ENCODE measurements around the gene GOLGA5. TPM values are rescaled to one million over a fixed set of nuclear protein-coding genes. Genes with fewer than 3 reads are reported as not detected.

Gene GOLGA5
- total and polyA plus RNA-seq, 2 donors (not counting 1 experiment from before 2014, with no cell fraction given) = 13.3 to 23.1 TPM

DNA sequence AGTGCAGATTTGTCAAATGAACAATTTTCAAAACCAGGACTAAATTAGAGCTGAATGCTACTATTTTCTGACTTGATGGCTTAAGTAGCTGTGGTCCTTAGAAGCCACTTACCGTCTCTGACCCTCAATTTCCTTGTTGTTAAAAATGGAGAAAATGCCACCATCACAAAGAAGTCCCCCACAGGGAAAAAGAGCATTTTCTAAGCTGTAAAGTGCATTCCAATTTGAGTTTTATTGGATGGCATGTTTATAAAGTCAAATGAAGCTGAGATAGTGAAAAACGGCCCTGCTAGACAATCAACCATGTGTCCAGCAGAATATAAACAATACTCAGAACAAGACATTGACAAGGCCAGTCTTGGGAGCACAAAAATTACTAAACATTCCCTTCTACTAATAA is 53.6 kb downstream of the GOLGA5 start:
- H2AFZ ChIP-seq (ENCODE audit: insufficient read depth, low read depth, low read length, poor library complexity, severe bottlenecking) = no peak overlapping the region
- WGBS (ENCODE audit: insufficient coverage) = 80% methylated on average over 1 of the region's 2 CpGs
- DNase-seq (no peak), ATAC-seq (ENCODE audit: low read depth) (no peak)
- peaks cover 0 to 6% (median 0%) of the 10 kb centered on the region in 3 donors for H3K9me3 ChIP-seq (ENCODE audit: control extremely low read depth in 1 of 3, control insufficient read depth in 2 of 3, insufficient read depth in 1 of 3, low read length in 2 of 3)
- no peak overlapping the region for H3K27ac ChIP-seq (ENCODE audit: low read length in 2 of 2)
- no peak for TF ChIP-seq EZH2 (IDR thresholded peaks at IDR 0.05; ENCODE audit: borderline replicate concordance, insufficient read depth, low read depth, low read length, poor library complexity, severe bottlenecking)
- TF ChIP-seq, protein P1, sequence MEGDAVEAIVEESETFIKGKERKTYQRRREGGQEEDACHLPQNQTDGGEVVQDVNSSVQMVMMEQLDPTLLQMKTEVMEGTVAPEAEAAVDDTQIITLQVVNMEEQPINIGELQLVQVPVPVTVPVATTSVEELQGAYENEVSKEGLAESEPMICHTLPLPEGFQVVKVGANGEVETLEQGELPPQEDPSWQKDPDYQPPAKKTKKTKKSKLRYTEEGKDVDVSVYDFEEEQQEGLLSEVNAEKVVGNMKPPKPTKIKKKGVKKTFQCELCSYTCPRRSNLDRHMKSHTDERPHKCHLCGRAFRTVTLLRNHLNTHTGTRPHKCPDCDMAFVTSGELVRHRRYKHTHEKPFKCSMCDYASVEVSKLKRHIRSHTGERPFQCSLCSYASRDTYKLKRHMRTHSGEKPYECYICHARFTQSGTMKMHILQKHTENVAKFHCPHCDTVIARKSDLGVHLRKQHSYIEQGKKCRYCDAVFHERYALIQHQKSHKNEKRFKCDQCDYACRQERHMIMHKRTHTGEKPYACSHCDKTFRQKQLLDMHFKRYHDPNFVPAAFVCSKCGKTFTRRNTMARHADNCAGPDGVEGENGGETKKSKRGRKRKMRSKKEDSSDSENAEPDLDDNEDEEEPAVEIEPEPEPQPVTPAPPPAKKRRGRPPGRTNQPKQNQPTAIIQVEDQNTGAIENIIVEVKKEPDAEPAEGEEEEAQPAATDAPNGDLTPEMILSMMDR (IDR thresholded peaks at IDR 0.05) = no peak
- peaks cover 4% of the 10 kb centered on the region for H3K27me3 Mint-ChIP-seq
- H3K4me1 ChIP-seq (ENCODE audit: control insufficient read depth in 2 of 2, insufficient read depth in 2 of 2, low read length in 2 of 2) = peaks cover 6 to 7% of the 10 kb centered on the region in 2 donors
- H3K9me3 Mint-ChIP-seq (ENCODE audit: insufficient read depth) = peaks cover 5% of the 10 kb centered on the region
- no peak overlapping the region for H3K9ac ChIP-seq (ENCODE audit: low read length)
- no peak overlapping the region for H3K4me3 ChIP-seq (ENCODE audit: control extremely low read depth in 1 of 5, extremely low read depth in 1 of 5, insufficient read depth in 1 of 5, low read depth in 2 of 5, low read length in 4 of 5)
- no peak overlapping the region for H3K4me3 Mint-ChIP-seq
- H3K79me2 ChIP-seq (ENCODE audit: control insufficient read depth, insufficient read depth, low read length) = no peaks in the 10 kb centered on the region
- ChIA-PET CTCF (interaction anchor here (0.7 kb wide), 1 partner anchor 561 kb away, joined by 3 read pairs; no protein-coding TSS in a partner anchor), POLR2A (no interaction called here)
- H3K4me2 ChIP-seq (replicated peaks; ENCODE audit: low read depth, low read length, poor library complexity, severe bottlenecking) = no peak overlapping the region
- H3K27me3 ChIP-seq (replicated peaks in 1 of 4; ENCODE audit: control extremely low read depth in 1 of 4, control insufficient read depth in 3 of 4, insufficient read depth in 4 of 4, low read length in 3 of 4) = no peaks in the 10 kb centered on the region
- peaks cover 20% of the 10 kb centered on the region for H3K4me1 Mint-ChIP-seq
- H4K20me1 ChIP-seq (ENCODE audit: control insufficient read depth, insufficient read depth, low read length, poor library complexity, severe bottlenecking) = no peaks in the 10 kb centered on the region
- H3K27ac Mint-ChIP-seq = no peak overlapping the region
- intact Hi-C loops (cut with micrococcal nuclease) = no loop called here
- H3K36me3 ChIP-seq (replicated peaks in 1 of 2; ENCODE audit: control extremely low read depth in 1 of 2, control insufficient read depth in 1 of 2, extremely low read depth in 1 of 2, insufficient read depth in 2 of 2, low read length in 1 of 2) = no peaks in the 10 kb centered on the region

DNA sequence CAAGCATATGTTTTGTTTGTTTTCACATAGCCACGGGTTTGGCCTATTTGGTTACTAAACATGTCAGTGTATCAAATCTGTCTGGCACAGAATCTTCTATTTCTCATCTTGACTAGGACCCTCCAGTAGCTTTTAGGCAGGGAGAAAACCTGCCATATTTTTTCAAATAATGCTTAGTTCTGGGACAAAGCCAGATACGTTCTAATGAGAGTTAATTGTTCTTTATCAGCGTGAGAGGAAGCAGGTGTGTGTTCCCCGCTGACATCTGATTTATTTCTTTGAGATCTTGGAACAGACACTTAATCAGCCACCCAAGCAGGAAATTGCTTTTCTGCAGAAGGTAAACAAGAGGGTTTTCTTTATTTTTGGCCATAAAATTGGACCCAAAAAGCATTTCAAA is 54.8 kb downstream of the GOLGA5 start:
- H3K27ac Mint-ChIP-seq = no peak overlapping the region
- POLR2A ChIA-PET = no interaction called here

More for the DNA sequence above, 54.8 kb downstream of the GOLGA5 start:
- 33% methylated on average over 1 of the region's 4 CpGs for WGBS (ENCODE audit: insufficient coverage)
- Histone ChIP-seq H3K9ac (ENCODE audit: low read length) (no peak overlapping the region), H3K4me2 (replicated peaks; ENCODE audit: low read depth, low read length, poor library complexity, severe bottlenecking) (no peak overlapping the region), H3K9me3 (ENCODE audit: control extremely low read depth in 1 of 3, control insufficient read depth in 2 of 3, insufficient read depth in 1 of 3, low read length in 2 of 3) (peaks cover 0 to 8% (median 0%) of the 10 kb centered on the region in 3 donors), H3K4me3 (ENCODE audit: control extremely low read depth in 1 of 5, extremely low read depth in 1 of 5, insufficient read depth in 1 of 5, low read depth in 2 of 5, low read length in 4 of 5) (no peak overlapping the region), H3K36me3 (replicated peaks in 1 of 2; ENCODE audit: control extremely low read depth in 1 of 2, control insufficient read depth in 1 of 2, extremely low read depth in 1 of 2, insufficient read depth in 2 of 2, low read length in 1 of 2) (no peaks in the 10 kb centered on the region), H3K79me2 (ENCODE audit: control insufficient read depth, insufficient read depth, low read length) (no peaks in the 10 kb centered on the region), H4K20me1 (ENCODE audit: control insufficient read depth, insufficient read depth, low read length, poor library complexity, severe bottlenecking) (no peaks in the 10 kb centered on the region), H2AFZ (ENCODE audit: insufficient read depth, low read depth, low read length, poor library complexity, severe bottlenecking) (no peak overlapping the region), H3K4me1 (ENCODE audit: control insufficient read depth in 2 of 2, insufficient read depth in 2 of 2, low read length in 2 of 2) (peaks cover 6 to 7% of the 10 kb centered on the region in 2 donors), H3K27ac (ENCODE audit: low read length in 2 of 2) (no peak overlapping the region), H3K27me3 (replicated peaks in 1 of 4; ENCODE audit: control extremely low read depth in 1 of 4, control insufficient read depth in 3 of 4, insufficient read depth in 4 of 4, low read length in 3 of 4) (no peaks in the 10 kb centered on the region)
- ATAC-seq (ENCODE audit: low read depth) (no peak), DNase-seq (no peak)
- H3K4me3 Mint-ChIP-seq = no peak overlapping the region
- TF ChIP-seq EZH2 (IDR thresholded peaks at IDR 0.05; ENCODE audit: borderline replicate concordance, insufficient read depth, low read depth, low read length, poor library complexity, severe bottlenecking) = no peak
- TF ChIP-seq, protein P1 (IDR thresholded peaks at IDR 0.05) = no peak
- H3K9me3 Mint-ChIP-seq (ENCODE audit: insufficient read depth) = peaks cover 5% of the 10 kb centered on the region
- CTCF ChIA-PET = no interaction called here
- intact Hi-C loops (cut with micrococcal nuclease) = no loop called here
- peaks cover 7% of the 10 kb centered on the region for H3K27me3 Mint-ChIP-seq
- peaks cover 20% of the 10 kb centered on the region for H3K4me1 Mint-ChIP-seq
